Type B pancreatic cell (in vitro differentiated cells): ENCODE data around the gene RBM28. TPM values are rescaled to one million over a fixed set of nuclear protein-coding genes. Genes with fewer than 3 reads are reported as not detected.

ENCODE experiments used
- DNase-seq: peaks from one replicate; pipeline ENCODE4 v3.0.0; 2021; ENCODE audit warnings: mixed read lengths; ENCODE audit not compliant: unreplicated experiment; ENCODE audit errors: extremely low spot score
- H3K27ac Mint-ChIP-seq: 2 replicates; pipeline ENCODE4 v1.8.0; 2021; ENCODE audit warnings: mild to moderate bottlenecking, mixed read lengths
- H3K27me3 Mint-ChIP-seq: 2 replicates; pipeline ENCODE4 v1.8.0; 2021; ENCODE audit warnings: mixed read lengths
- H3K36me3 Mint-ChIP-seq: 2 replicates; pipeline ENCODE4 v1.8.0; 2021; ENCODE audit warnings: mixed read lengths
- H3K4me1 Mint-ChIP-seq: one replicate; pipeline ENCODE4 v1.8.0; 2021; ENCODE audit warnings: mixed read lengths; ENCODE audit not compliant: unreplicated experiment
- H3K4me3 Mint-ChIP-seq: 2 replicates; pipeline ENCODE4 v1.8.0; 2021; ENCODE audit warnings: mild to moderate bottlenecking, mixed read lengths
- H3K9me3 Mint-ChIP-seq: 2 replicates; pipeline ENCODE4 v1.8.0; 2021; ENCODE audit warnings: mixed read lengths
- CTCF ChIP-seq: fragments of 200-600 bp; sonication (generic); conservative IDR thresholded peaks from 2 replicates; pipeline ENCODE4 v1.5.0; 2021; ENCODE audit warnings: antibody characterized with exemption, mild to moderate bottlenecking
- total RNA-seq: library from RNA; stranded (reverse); gene quantifications from 2 replicates; pipeline ENCODE4 v1.2.1, GENCODE V29; 2021; ENCODE audit warnings: low replicate concordance

Gene RBM28
- total RNA-seq, 1 donor from 2014 or later = 59.7 TPM

GRCh38 chr7:128255271-128255670 lies 88.4 kb downstream of the RBM28 start:
- H3K4me1 Mint-ChIP-seq = peaks cover 18% of the 10 kb centered on the region
- peaks cover 6% of the 10 kb centered on the region for H3K27me3 Mint-ChIP-seq
- DNase-seq = no peak
- H3K36me3 Mint-ChIP-seq = no peaks in the 10 kb centered on the region
- H3K9me3 Mint-ChIP-seq = no peaks in the 10 kb centered on the region
- TF ChIP-seq CTCF = no peak
- H3K27ac Mint-ChIP-seq = no peak overlapping the region
- H3K4me3 Mint-ChIP-seq = no peak overlapping the region

GRCh38 chr7:128254470-128254869 lies 89.2 kb downstream of the RBM28 start:
- no peak for TF ChIP-seq CTCF
- Mint-ChIP-seq H3K4me1 (peaks cover 10% of the 10 kb centered on the region), H3K9me3 (no peaks in the 10 kb centered on the region), H3K27me3 (peaks cover 9% of the 10 kb centered on the region), H3K27ac (no peak overlapping the region), H3K4me3 (no peak overlapping the region), H3K36me3 (no peaks in the 10 kb centered on the region)
- no peak for DNase-seq

GRCh38 chr7:128253701-128254100 lies 90.0 kb downstream of the RBM28 start:
- H3K4me3 Mint-ChIP-seq = no peak overlapping the region
- no peak overlapping the region for H3K27ac Mint-ChIP-seq
- no peaks in the 10 kb centered on the region for H3K9me3 Mint-ChIP-seq
- H3K27me3 Mint-ChIP-seq = peaks cover 9% of the 10 kb centered on the region
- no peaks in the 10 kb centered on the region for H3K36me3 Mint-ChIP-seq
- H3K4me1 Mint-ChIP-seq = peaks cover 4% of the 10 kb centered on the region
- DNase-seq = no peak
- no peak for TF ChIP-seq CTCF

- H3K36me3 Mint-ChIP-seq = no peaks in the 10 kb centered on the region
- no peak for DNase-seq
- no peaks in the 10 kb centered on the region for H3K9me3 Mint-ChIP-seq
- TF ChIP-seq CTCF = no peak
- peaks cover 9% of the 10 kb centered on the region for H3K27me3 Mint-ChIP-seq
- no peaks in the 10 kb centered on the region for H3K4me1 Mint-ChIP-seq
- no peak overlapping the region for H3K27ac Mint-ChIP-seq
- no peak overlapping the region for H3K4me3 Mint-ChIP-seq
Observed at GRCh38 chr7:128251337-128251736, 92.4 kb downstream of the RBM28 start.

Other genes with a start within 250 kb of the RBM28 start
- not detected in 2 replicates for gene LEP, start 102.6 kb downstream of the RBM28 start, total RNA-seq
- 7.0 and 7.7 TPM in 2 replicates for gene PRRT4, start 17.8 kb upstream of the RBM28 start, total RNA-seq
- 34.4 and 42.2 TPM in 2 replicates for gene IMPDH1, start 66.1 kb upstream of the RBM28 start, total RNA-seq
- gene HILPDA, start 112.0 kb upstream of the RBM28 start, total RNA-seq = 26.4 and 36.0 TPM in 2 replicates
- 32.1 and 36.8 TPM in 2 replicates for gene METTL2B, start 132.8 kb upstream of the RBM28 start, total RNA-seq